ENCODE results near the gene VAV1.
"Not testable (repeated sequence)": the region's sequence is repeated elsewhere in the genome, so short reads cannot be mapped to it uniquely, and the experiment has no call there.

VAV1 gene

DNA sequence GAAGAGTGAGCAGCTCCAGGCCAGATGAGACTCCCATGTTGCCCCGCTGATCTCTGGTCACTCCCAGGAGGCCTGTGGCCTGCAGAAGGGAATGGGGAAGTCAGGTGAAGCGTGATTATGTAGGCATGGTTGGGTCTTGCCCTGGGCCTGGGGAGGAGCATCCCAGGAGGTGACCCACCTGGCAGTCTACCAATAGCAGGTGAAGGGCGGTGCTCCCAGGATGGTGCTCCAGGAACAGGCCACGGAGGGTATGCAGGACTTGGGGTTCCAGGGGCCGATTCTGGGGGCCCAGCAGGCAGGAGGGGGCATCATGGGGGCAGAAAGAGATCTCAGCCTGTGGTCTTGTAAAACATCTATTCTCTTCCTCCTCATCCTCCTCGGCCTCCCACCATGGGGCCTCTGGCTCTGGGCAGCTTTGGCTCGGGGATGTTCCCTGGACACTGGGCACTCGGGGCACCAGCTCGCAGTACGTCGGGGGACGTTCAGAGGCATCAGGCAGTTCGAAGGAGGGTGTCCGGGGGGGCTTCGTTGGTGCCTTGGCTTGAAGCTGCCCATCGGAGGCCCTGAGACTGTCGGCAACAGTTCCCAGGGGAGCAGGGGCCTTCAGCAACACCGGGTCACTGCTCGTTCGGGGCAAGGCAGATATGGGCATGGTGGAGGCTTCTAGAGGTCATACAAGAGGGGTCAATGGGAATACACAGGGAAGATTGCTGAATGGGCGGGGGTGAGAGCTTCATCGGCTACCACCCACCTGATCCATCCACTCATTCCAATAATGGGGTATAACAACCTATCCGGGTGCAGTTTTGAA, 17.6 kb upstream of the VAV1 start:
- DNase-seq (ENCODE audit: low read depth in 2 of 2) = no peak

- no peak for DNase-seq (ENCODE audit: low read depth in 2 of 2)
These were observed 11.9 kb upstream of the VAV1 start for GRCh38 chr19:6760606-6761005.

DNA sequence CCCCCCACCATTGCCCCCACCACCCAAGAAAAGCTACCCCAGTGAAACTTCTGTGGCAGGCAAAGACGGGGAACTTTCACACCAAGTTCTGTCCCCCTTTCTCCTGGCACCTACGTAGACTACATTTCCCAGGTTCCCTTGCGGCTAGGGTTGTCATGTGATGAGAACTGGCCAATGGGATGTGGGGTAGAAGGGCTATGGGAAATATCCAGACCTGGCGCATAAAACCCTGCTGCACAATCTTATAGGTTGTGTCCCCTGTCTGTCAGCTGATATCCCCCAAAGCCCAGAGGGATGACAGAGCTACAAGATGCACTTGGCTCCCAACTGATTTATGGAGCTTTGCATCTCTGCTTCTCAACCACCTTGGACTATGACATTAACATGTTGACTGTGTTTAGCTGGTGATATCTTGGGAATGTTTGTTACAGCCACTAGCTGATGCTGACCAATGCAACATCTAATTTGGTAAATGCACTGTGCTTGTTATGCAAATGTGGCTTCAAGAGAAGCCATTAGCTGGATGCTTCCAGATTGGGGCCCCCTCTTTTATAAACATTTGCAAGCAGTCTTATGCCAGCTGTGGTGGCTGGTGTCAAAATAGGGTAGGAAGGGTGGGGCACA, 11.3 kb upstream of the VAV1 start:
- DNase-seq (ENCODE audit: low read depth in 2 of 2) = no peak

DNA sequence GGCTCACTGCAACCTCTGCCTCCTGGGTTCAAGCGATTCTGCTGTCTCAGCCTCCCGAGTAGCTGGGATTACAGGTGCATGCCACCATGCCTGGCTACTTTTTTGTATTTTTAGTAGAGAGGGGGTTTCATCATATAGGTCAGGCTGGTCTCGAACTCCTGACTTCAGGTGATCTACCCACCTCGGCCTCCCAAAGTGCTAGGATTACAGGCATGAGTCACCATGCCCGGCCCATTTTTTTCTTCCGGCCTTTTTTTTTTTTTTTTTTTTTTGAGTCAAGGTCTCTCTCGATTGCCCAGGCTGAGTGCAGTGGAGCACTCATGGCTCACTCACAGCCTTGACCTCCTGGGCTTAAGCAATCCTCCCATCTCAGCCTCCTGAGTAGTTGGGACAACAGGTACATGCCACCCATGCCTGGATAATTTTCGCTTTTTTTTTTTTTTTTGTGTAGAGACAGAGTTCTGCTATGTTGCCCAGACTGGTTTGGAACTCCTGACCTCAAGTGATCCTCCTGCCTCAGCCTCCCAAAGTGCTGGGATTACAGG, 10.2 kb upstream of the VAV1 start:
- not testable (repeated sequence) for DNase-seq (ENCODE audit: low read depth in 2 of 2)

- no peak for DNase-seq (ENCODE audit: low read depth in 2 of 2)
These were observed 6.7 kb upstream of the VAV1 start for GRCh38 chr19:6765738-6766356.

DNA sequence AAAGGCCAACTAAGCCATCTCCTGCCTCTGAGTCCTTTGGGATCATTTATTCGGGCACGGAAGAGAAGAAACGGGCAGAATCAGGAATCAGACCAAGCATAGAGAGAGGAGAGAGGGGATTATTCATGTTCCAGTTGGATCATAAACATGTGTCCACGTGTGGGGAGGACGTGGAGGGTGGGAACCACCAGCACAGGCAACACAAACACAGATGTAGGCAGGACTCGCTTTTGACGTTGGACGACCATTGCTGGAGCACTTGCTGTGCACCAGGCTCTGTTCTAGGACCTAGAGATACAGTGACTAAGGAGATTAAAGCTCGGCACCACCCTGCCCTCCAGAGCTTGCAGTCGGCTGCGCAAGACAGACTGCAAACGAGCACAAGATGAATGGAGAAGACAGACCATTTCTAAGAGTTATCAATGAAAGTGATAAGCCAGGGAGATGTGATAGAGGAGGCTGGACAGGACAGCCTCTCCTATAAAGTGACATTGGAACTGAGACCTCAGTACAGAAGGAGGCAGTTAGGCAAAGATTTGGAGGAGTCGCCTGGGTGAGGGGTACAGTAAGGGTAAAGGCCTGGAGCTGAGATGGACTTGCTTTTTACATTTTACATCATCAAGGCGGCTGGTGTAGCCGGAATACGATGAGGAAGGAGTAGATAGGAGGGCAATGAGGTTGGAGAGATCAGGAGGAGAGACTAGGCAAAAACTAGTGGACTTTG, 6.0 kb upstream of the VAV1 start:
- DNase-seq (ENCODE audit: low read depth in 2 of 2) = no peak

GRCh38 chr19:6767081-6767356, 5.5 kb upstream of the VAV1 start:
- peak in 1 of 2 donors; percentile 27 for DNase-seq (ENCODE audit: low read depth in 2 of 2)

- DNase-seq (ENCODE audit: low read depth in 2 of 2) = peak; percentile 85 to 88
These were observed 4.9 kb upstream of the VAV1 start, which contains the start of gene SH2D3A for GRCh38 chr19:6767357-6768235. Gene SH2D3A, minus strand, starts transcription at chr19:6767435. Its CDS starts 3,687 bp downstream, at chr19:6763748.

DNA sequence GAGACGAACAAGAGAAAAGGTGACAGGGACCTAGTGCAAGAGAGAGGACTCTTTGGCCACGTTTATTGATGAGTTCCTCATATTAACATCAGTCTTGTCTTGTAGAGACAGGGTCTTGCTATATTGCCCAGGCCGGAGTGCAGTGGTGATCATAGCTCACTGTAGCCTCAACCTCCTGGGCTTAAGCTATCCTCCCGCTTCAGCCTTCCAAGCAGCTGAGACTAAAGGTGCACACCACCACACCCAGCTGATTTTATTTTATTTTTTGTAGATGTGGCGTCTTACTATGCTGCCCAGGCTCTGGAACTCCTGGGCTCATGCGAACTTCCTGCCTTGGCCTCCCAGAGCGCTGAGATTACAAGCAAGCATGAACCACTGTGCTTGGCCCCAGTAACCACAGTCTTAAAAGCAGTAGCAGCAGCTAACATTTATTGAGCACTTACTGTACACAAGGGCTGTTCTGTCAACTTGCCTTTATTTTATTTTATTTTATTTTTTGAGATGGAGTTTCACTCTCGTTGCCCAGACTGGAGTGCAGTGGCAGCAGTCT, 4.2 kb upstream of the VAV1 start:
- no peak for DNase-seq (ENCODE audit: low read depth in 2 of 2)

- DNase-seq (ENCODE audit: low read depth in 2 of 2) = no peak
These were observed 3.4 kb upstream of the VAV1 start for GRCh38 chr19:6769006-6769619.

- not testable (repeated sequence) for DNase-seq (ENCODE audit: low read depth in 2 of 2)
These were observed 870 bp upstream of the VAV1 start for GRCh38 chr19:6771648-6772027.

- no peak for DNase-seq (ENCODE audit: low read depth in 2 of 2)
These were observed 386 bp downstream of the VAV1 start for GRCh38 chr19:6772866-6773322.

DNA sequence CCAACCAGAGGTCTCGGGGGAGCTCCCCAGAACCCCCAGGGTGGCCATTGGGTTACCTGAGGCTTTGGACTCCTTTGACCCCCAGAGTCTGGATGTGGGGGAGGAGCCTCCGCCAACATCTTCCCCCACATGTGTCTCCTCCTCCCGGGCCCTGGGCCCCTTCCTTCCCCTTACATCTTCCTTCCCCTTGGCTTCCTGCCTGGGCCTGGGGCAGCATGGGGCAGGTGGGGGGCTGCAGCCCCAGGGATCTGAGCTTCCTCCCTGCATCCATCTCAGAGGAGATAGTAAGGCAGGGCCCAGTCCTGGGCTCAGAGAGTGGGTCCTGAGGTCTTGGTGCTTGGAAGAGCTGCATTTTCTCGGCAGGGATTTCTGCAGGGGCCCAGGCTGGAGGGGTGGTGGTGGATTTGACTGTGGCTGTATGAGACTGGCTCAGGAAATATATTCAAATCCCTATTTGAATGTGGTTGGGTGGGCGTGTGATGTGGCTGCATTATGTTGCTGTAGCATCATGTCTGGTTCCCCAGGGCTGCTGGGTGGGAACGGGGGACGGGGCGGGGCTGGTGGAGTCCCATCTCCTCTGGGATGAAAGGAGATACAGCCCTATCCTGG, 919 bp downstream of the VAV1 start:
- DNase-seq (ENCODE audit: low read depth in 2 of 2) = no peak

- DNase-seq (ENCODE audit: low read depth in 2 of 2) = no peak
These were observed 2.6 kb downstream of the VAV1 start for GRCh38 chr19:6774821-6775707.

DNA sequence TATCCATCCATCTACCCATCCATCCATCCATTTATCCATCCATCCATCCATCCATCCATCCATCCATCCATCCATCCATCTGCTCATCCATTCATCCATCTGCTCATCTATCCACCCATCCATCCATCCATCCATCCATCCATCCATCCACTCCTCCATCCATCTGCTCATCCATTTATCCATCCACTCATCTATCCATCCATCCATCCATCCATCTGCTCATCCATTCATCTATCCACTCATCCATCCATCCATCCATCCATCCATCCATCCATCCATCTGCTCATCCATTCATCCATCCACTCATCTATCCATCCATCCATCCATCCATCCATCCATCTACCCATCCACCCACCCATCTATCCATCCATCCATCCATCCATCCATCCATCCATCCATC, 3.5 kb downstream of the VAV1 start:
- not testable (repeated sequence) for DNase-seq (ENCODE audit: low read depth in 2 of 2)

DNA sequence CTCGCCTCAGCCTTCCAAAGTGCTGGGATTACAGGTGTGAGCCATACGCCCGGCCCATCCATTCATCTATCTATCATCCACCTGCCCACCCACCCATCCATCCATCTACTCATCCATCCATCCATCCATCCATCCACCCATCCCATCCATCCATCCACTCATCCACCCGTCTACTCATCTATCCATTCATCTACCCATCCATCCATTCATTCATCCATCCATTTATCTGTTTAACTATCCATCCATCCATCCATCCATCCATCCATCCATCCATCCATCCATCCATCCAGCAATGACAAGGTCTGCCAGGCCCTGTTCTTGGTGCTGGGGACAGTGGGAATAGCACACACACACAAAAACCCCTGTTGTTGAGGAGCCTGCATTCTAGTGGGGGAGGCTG, 4.5 kb downstream of the VAV1 start:
- DNase-seq (ENCODE audit: low read depth in 2 of 2) = no peak

GRCh38 chr19:6777434-6777833, 4.9 kb downstream of the VAV1 start:
- DNase-seq (ENCODE audit: low read depth in 2 of 2) = no peak

DNA sequence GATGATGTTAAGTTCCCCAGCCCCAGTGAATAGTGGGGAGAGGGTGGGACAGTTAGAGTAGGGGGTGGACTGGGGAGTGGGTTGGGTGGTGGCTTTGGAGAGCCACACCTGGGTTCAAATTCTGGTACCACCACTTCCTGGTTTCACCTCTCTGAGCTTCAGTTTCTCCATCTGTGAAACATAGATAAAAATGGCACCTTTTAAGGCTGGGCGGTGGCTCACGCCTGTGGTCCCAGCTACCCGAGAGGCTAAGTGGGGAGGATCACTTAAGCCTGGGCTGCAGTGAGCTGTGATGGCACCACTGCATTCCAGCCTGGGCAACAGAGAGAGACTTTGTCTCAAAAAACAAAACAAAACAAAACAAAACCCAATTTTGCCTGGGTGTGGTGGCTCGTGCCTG, 5.9 kb downstream of the VAV1 start:
- no peak for DNase-seq (ENCODE audit: low read depth in 2 of 2)

DNA sequence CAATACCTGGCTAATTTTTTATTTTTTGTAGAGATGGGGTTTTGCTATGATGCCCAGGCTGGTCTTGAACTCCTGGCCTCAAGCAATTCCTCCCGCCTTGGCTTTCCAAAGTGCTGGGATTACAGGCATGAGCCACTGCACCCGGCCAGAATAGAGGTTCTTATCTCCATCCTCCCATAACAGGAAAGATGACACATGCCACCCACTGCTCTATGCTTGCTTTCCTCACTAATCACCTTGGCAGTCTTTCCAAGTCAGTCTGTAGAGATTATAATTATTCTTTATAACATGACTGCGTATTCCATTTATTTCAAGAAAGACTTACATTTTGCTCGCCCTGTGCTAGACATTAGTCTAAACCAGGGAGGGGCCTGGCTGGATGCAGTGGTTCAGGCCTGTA, 6.7 kb downstream of the VAV1 start:
- DNase-seq (ENCODE audit: low read depth in 2 of 2) = no peak
